Measurements from ENCODE around the gene STKLD1. TPM values are rescaled to one million over a fixed set of nuclear protein-coding genes. Genes with fewer than 3 reads are reported as not detected.
A peak's percentile ranks its signal among the peaks of the same experiment; 100 is the strongest.

Gene STKLD1
- total and polyA plus RNA-seq, 3 experiments from 2014 or later, result 0.24 to 0.91 (median 0.75) TPM

GRCh38 chr9:133453651-133454050 lies 77.5 kb downstream of the STKLD1 start:
- Histone ChIP-seq H3K36me3 (ENCODE audit: insufficient read depth, low read length) (no peaks in the 10 kb centered on the region), H3K27me3 (ENCODE audit: insufficient read depth, low read length, poor library complexity, severe bottlenecking) (no peaks in the 10 kb centered on the region), H3K4me1 (ENCODE audit: insufficient read depth, low read length) (peaks cover under 1% of the 10 kb centered on the region), H3K4me3 (ENCODE audit: low read length) (no peak overlapping the region), H3K9me3 (ENCODE audit: low read length) (no peaks in the 10 kb centered on the region), H3K27ac (ENCODE audit: low read depth, low read length) (no peak overlapping the region)
- no peak overlapping the region for H3K27ac Mint-ChIP-seq
- no peak overlapping the region for H3K4me3 Mint-ChIP-seq
- ChIA-PET POLR2A (no interaction called here), CTCF (no interaction called here)
- H3K27me3 Mint-ChIP-seq, result peaks cover 0 to 2% of the 10 kb centered on the region in 2 donors
- H3K36me3 Mint-ChIP-seq, result no peaks in the 10 kb centered on the region
- H3K9me3 Mint-ChIP-seq, result no peaks in the 10 kb centered on the region
- H3K4me1 Mint-ChIP-seq, result peaks cover 0 to under 1% (median 0%) of the 10 kb centered on the region in 3 donors
- no peak for DNase-seq

GRCh38 chr9:133454325-133454724 lies 78.2 kb downstream of the STKLD1 start:
- CTCF ChIA-PET, result no interaction called here

GRCh38 chr9:133454943-133455673 lies 78.9 kb downstream of the STKLD1 start:
- H3K27ac ChIP-seq (ENCODE audit: low read depth, low read length), result no peak overlapping the region
- Mint-ChIP-seq H3K9me3 (no peaks in the 10 kb centered on the region), H3K36me3 (peaks cover 0 to 4% (median 0%) of the 10 kb centered on the region in 3 donors), H3K27me3 (peaks cover 0 to 2% of the 10 kb centered on the region in 2 donors), H3K27ac (peak overlapping the region in 1 of 8 donors; percentile 52), H3K4me1 (peaks cover 0 to 13% (median 3%) of the 10 kb centered on the region in 3 donors), H3K4me3 (peak overlapping the region in 1 of 7 donors; percentile 17)
- no peaks in the 10 kb centered on the region for H3K27me3 ChIP-seq (ENCODE audit: insufficient read depth, low read length, poor library complexity, severe bottlenecking)
- H3K36me3 ChIP-seq (ENCODE audit: insufficient read depth, low read length), result no peaks in the 10 kb centered on the region
- no peaks in the 10 kb centered on the region for H3K9me3 ChIP-seq (ENCODE audit: low read length)
- ChIA-PET CTCF (no interaction called here), POLR2A (no interaction called here)
- no peak overlapping the region for H3K4me3 ChIP-seq (ENCODE audit: low read length)
- H3K4me1 ChIP-seq (ENCODE audit: insufficient read depth, low read length), result peaks cover 9% of the 10 kb centered on the region
- DNase-seq, result no peak

More at GRCh38 chr9:133454325-133454724, 78.2 kb downstream of the STKLD1 start:
- H3K9me3 ChIP-seq (ENCODE audit: low read length), result no peaks in the 10 kb centered on the region
- no peak overlapping the region for H3K27ac ChIP-seq (ENCODE audit: low read depth, low read length)
- Mint-ChIP-seq H3K36me3 (no peaks in the 10 kb centered on the region), H3K9me3 (no peaks in the 10 kb centered on the region), H3K27ac (peak overlapping the region in 1 of 8 donors; percentile 60), H3K4me1 (peaks cover 0 to 7% (median 2%) of the 10 kb centered on the region in 3 donors), H3K27me3 (peaks cover 0 to 2% of the 10 kb centered on the region in 2 donors), H3K4me3 (peak overlapping the region in 1 of 7 donors; percentile 17)
- POLR2A ChIA-PET, result no interaction called here
- H3K27me3 ChIP-seq (ENCODE audit: insufficient read depth, low read length, poor library complexity, severe bottlenecking), result no peaks in the 10 kb centered on the region
- H3K36me3 ChIP-seq (ENCODE audit: insufficient read depth, low read length), result no peaks in the 10 kb centered on the region
- H3K4me1 ChIP-seq (ENCODE audit: insufficient read depth, low read length), result peaks cover 8% of the 10 kb centered on the region
- DNase-seq, result no peak
- H3K4me3 ChIP-seq (ENCODE audit: low read length), result no peak overlapping the region

Other genes with a start within 250 kb of the STKLD1 start
- gene GBGT1, start 212.5 kb upstream of the STKLD1 start, total RNA-seq, result 1 to 10 TPM; 1.8 to 2.6 TPM
- gene GBGT1, start 212.5 kb upstream of the STKLD1 start, polyA plus RNA-seq, result not detected
- gene OBP2B, start 167.1 kb upstream of the STKLD1 start, total RNA-seq, result not detected
- not detected for gene OBP2B, start 167.1 kb upstream of the STKLD1 start, polyA plus RNA-seq
- not detected for gene ABO, start 101.2 kb upstream of the STKLD1 start, total RNA-seq
- gene ABO, start 101.2 kb upstream of the STKLD1 start, polyA plus RNA-seq, result not detected
- gene SURF6, start 40.2 kb upstream of the STKLD1 start, total RNA-seq, result 10 to 100 TPM; 30.9 to 32.0 TPM
- gene SURF6, start 40.2 kb upstream of the STKLD1 start, polyA plus RNA-seq, result 15.1 TPM
- 10 to 100 TPM; 43.3 to 46.3 TPM for gene MED22, start 28.2 kb upstream of the STKLD1 start, total RNA-seq
- 19.0 TPM for gene MED22, start 28.2 kb upstream of the STKLD1 start, polyA plus RNA-seq
- gene RPL7A, start 28.1 kb upstream of the STKLD1 start, total RNA-seq, result 1,000 to 10,000 TPM; 3,139 to 3,155 TPM
- 1,038 TPM for gene RPL7A, start 28.1 kb upstream of the STKLD1 start, polyA plus RNA-seq
- 10 to 100 TPM; 35.9 to 37.8 TPM for gene SURF1, start 19.9 kb upstream of the STKLD1 start, total RNA-seq
- 110 TPM for gene SURF1, start 19.9 kb upstream of the STKLD1 start, polyA plus RNA-seq
- gene SURF2, start 19.8 kb upstream of the STKLD1 start, total RNA-seq, result 10 to 100 TPM; 34.9 to 35.2 TPM
- gene SURF2, start 19.8 kb upstream of the STKLD1 start, polyA plus RNA-seq, result 46.6 TPM
- gene SURF4, start 306 bp upstream of the STKLD1 start, total RNA-seq, result 100 to 1,000 TPM; 239 to 250 TPM
- 202 TPM for gene SURF4, start 306 bp upstream of the STKLD1 start, polyA plus RNA-seq
- 10 to 100 TPM; 52.4 to 56.4 TPM for gene REXO4, start 41.6 kb downstream of the STKLD1 start, total RNA-seq
- 25.8 TPM for gene REXO4, start 41.6 kb downstream of the STKLD1 start, polyA plus RNA-seq
- gene ADAMTS13, start 46.0 kb downstream of the STKLD1 start, total RNA-seq, result 1 to 10 TPM; 1.0 to 1.1 TPM
- 0.32 TPM for gene ADAMTS13, start 46.0 kb downstream of the STKLD1 start, polyA plus RNA-seq
- gene CACFD1, start 83.6 kb downstream of the STKLD1 start, total RNA-seq, result 1 to 10 TPM; 1.3 to 2.5 TPM
- gene CACFD1, start 83.6 kb downstream of the STKLD1 start, polyA plus RNA-seq, result 2.6 TPM
- 10 to 100 TPM; 15.5 to 16.3 TPM for gene SLC2A6, start 102.7 kb downstream of the STKLD1 start, total RNA-seq
- gene SLC2A6, start 102.7 kb downstream of the STKLD1 start, polyA plus RNA-seq, result 4.0 TPM
- gene MYMK, start 148.6 kb downstream of the STKLD1 start, total RNA-seq, result not detected
- not detected for gene MYMK, start 148.6 kb downstream of the STKLD1 start, polyA plus RNA-seq
- gene ADAMTSL2, start 158.3 kb downstream of the STKLD1 start, total RNA-seq, result not detected
- gene ADAMTSL2, start 158.3 kb downstream of the STKLD1 start, polyA plus RNA-seq, result not detected
- gene FAM163B, start 233.0 kb downstream of the STKLD1 start, total RNA-seq, result not detected
- not detected for gene FAM163B, start 233.0 kb downstream of the STKLD1 start, polyA plus RNA-seq

Measured in CD8-positive, alpha-beta memory T cell (primary cell).